ENCODE data around the gene LIME1.

DNA sequence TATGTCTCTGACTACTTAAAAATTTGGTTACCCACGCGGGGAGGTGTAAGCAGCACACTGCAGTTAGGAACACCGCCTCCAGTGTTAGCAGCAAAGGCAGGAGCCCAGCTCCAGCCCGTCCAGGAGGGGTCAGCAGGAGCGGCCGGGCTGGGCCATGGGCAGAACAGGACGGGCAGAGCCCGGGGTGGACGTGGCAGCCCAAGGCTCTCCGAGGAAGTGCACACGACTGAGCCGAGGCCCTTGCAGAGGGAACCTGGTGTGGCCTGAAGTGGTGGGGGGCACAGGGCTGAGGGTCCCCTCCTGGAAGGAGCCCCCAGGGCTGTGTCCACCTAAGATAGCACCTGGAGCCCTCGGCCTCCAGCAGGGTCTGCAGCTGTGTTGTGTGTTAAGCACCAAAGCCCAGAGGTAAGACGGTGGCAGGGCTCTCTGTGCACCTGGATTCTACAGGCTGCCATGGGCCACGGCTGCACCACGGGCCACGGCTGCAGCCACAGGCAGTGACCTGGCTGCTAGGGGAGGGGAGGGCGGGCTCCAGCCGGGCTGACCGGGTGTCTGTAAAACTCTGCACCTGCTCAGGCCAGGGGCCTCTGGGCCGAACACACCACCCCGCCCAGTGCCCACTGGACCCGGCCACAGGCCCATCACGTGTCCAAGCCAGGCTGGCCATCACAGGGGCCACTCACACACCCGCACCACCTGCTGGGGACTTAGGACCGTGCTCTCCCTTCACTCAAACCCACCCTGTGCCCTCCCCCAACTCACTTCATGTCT lies 9.7 kb downstream of the LIME1 start:
- TF ChIP-seq, protein P1, sequence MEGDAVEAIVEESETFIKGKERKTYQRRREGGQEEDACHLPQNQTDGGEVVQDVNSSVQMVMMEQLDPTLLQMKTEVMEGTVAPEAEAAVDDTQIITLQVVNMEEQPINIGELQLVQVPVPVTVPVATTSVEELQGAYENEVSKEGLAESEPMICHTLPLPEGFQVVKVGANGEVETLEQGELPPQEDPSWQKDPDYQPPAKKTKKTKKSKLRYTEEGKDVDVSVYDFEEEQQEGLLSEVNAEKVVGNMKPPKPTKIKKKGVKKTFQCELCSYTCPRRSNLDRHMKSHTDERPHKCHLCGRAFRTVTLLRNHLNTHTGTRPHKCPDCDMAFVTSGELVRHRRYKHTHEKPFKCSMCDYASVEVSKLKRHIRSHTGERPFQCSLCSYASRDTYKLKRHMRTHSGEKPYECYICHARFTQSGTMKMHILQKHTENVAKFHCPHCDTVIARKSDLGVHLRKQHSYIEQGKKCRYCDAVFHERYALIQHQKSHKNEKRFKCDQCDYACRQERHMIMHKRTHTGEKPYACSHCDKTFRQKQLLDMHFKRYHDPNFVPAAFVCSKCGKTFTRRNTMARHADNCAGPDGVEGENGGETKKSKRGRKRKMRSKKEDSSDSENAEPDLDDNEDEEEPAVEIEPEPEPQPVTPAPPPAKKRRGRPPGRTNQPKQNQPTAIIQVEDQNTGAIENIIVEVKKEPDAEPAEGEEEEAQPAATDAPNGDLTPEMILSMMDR (IDR thresholded peaks at IDR 0.05): no peak
- no peak for TF ChIP-seq POLR2A (IDR thresholded peaks at IDR 0.05)
